GM19328 (cell line): ENCODE data around the gene GRK1.
"Not testable (repeated sequence)": the region's sequence is repeated elsewhere in the genome, so short reads cannot be mapped to it uniquely, and the experiment has no call there.

Source experiments
- ATAC-seq: cut with Tn5 transposase; IDR thresholded peaks from one replicate; pipeline ENCODE4 v1.9.1; 2021; ENCODE audit warnings: mild to moderate bottlenecking, moderate library complexity; ENCODE audit not compliant: unreplicated experiment

Gene GRK1

GRCh38 chr13:113752211-113752986 lies 85.4 kb downstream of the GRK1 start:
- not testable (repeated sequence) for ATAC-seq

DNA sequence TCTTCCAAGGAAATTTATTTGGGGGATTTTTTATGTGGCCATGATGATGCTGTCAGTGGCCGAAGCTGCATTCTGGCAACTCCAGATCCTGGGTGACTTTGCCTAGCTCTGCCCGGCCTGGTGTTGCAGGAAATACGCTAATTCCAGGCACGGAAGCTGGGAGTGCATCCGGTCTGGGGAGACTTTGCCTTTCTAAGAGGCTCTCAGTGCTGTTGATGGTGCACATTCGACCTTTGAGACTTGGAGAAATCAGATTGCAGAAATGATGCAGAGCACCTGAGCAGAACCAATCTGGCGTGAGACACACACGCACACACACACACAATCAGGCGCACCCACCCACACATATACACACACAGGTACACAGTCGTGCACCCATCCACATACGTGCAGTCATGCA lies 86.2 kb downstream of the GRK1 start:
- no peak for ATAC-seq

DNA sequence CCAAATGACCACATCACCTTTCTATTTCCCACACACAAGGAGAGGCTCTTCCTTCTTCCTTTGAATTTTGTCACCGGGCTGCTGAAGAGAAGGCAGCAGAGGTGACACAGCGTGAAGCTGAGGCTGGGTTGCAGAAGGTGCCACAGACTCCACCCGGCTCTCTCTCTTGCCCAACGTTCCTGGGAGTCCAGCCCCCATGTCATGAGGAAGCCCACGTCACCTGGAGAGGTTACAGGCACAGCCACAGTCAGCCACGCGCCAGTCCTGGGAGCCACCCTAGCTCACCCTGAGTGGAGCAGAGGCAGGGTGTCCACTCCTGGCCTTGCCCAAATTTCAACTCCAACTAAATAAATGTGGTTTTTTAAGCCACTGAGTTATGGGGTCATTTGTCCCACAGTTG lies 87.2 kb downstream of the GRK1 start:
- no peak for ATAC-seq

- no peak for ATAC-seq
Observed at GRCh38 chr13:113754691-113755090, 87.7 kb downstream of the GRK1 start.

- no peak for ATAC-seq
Observed at GRCh38 chr13:113756441-113757097, 89.5 kb downstream of the GRK1 start.

DNA sequence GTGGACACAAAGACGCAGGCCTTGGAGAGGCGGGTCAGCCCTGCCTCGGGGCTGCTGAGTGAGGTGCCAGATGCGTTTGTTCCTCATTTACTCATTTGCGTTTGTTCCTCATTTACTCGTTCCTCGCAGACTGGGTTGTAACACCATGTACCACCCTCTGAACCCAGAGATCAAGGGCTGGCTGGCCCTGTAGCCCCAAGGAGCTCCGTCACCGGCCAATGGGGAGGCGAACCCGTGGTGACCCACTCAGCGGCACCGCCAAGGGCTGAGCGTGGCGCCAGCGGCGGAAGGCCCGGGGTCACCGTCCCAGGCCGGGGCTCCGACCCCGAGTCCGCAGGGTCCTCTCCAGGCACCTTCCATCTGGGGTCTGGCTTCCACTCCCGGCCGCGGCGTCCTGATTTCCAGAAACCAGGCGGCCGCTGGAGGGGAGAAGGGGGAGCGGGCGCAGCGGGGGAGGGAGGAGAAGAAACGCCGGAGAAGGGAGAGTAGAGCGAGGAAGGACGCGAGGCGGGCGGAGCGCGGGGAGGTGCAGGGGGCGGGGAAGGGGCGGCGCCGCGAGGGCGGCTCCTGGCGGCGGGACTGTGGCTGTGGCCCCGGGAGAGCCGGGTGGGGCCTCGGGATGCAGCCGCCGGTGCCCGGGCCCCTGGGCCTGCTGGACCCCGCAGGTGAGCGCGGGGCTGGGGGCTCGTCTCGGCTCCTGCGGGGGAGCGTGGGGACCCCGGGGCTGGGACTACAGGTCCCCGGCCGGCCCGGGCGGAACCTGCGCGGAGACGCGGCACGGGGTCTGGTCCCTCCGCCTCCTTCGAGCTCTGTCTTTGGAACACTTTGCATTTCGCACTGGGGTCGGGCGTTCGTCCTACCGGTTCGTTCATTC lies 91.9 kb downstream of the GRK1 start, which contains the start of gene TMEM255B:
TMEM255B (plus strand) TSS at position 576 of the 874 bp plus-strand sequence; CDS start at position 620, 44 bp downstream.
- peak; percentile 84 for ATAC-seq

- ATAC-seq = no peak
Observed at GRCh38 chr13:113759525-113760137, 92.6 kb downstream of the GRK1 start.

GRCh38 chr13:113761136-113761535 lies 94.1 kb downstream of the GRK1 start:
- ATAC-seq = no peak

DNA sequence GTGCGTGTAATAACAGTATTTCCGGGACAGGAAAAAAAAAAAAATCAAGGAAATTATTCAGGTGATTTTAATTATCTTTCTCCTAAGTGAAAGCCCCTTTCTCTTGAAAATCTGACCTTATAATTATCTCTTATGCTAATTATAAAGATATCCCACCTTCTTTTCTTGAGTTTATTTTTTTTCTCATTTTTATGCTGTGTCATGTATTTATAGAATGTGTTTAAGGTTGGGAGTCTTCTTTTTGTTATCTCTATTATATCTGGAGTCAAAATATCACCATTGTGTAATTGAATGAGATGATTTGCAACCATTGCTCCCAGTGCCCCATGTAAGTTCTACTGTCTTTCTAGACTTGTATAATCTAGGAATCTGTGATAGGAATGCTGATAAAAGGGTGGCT lies 95.1 kb downstream of the GRK1 start:
- no peak for ATAC-seq

DNA sequence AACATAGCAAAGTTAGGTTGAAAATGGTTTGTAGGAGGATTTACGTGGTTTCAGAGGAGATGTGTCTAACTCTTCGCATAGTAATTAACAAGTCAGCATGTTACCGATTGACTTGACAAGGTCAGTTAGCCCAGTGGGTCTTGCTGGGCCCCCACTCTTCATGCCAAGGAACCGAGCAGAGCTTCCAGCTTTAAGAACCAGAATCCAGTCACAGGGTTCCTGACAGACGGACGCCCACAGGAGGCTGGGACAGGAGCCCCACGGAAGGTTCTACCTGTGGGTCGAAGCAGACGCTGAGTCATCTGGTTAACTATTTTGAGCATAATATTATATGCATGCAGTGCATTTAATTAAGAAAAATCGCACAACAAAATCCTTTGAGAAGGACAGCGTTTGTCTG lies 95.5 kb downstream of the GRK1 start:
- ATAC-seq = no peak

- ATAC-seq = no peak
Observed at GRCh38 chr13:113763254-113763653, 96.2 kb downstream of the GRK1 start.

GRCh38 chr13:113763961-113764792 lies 97.2 kb downstream of the GRK1 start:
- no peak for ATAC-seq

GRCh38 chr13:113764793-113765563 lies 98.0 kb downstream of the GRK1 start:
- ATAC-seq = no peak

GRCh38 chr13:113765564-113765910 lies 98.5 kb downstream of the GRK1 start:
- ATAC-seq = no peak

DNA sequence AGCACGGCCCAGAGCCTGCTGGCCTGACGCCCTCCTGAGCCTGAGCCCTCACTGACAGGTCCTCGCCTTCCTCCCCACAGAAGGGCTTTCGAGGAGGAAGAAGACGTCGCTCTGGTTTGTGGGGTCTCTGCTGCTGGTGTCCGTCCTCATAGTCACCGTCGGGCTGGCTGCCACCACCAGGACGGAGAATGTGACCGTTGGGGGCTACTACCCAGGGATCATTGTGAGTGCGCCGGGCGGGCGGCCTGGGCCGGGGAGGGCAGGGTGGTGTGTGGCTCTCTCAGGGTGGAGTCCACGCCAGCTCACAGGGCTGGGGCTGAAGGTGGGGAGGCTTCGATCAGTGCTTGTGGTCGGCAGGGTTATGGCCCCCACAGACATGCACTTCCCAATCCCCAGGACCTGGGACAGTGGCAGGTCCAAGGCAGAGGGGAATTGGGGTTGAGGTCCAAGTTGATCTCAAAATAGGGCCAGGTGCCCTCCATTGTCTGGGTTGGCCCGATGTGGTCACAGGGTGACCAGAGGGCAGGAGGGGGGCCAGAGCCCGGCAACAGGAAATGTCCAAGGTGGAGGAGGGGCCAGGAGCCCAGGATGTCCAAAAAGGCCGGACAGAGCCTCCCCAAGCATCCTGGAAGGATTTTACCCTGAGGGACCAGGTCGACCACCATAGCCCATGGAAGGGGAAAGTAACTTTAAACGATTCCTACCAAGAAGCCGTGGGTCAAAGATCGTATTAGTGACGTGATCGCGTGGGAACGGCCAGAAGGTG lies 99.2 kb downstream of the GRK1 start:
- ATAC-seq = no peak

DNA sequence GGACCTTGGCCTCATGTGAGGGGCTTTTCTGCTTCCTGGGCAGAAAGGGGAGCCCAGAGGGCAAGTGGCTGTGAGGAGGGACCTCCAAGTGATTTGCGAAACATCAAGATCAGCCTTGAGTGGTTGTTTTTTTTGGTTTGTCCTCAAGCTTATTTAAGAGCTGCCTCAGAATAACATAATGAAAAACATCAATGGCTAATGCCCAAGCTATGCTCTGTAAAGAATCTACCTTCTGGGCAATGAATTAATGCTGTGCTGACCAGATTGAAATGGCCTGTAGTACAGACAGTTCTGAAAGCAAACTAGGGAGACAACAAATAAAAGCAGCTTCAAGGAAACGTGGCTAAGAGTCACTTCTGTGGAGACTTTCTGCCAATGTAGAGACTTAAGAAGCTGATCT lies 100.3 kb downstream of the GRK1 start:
- no peak for ATAC-seq

DNA sequence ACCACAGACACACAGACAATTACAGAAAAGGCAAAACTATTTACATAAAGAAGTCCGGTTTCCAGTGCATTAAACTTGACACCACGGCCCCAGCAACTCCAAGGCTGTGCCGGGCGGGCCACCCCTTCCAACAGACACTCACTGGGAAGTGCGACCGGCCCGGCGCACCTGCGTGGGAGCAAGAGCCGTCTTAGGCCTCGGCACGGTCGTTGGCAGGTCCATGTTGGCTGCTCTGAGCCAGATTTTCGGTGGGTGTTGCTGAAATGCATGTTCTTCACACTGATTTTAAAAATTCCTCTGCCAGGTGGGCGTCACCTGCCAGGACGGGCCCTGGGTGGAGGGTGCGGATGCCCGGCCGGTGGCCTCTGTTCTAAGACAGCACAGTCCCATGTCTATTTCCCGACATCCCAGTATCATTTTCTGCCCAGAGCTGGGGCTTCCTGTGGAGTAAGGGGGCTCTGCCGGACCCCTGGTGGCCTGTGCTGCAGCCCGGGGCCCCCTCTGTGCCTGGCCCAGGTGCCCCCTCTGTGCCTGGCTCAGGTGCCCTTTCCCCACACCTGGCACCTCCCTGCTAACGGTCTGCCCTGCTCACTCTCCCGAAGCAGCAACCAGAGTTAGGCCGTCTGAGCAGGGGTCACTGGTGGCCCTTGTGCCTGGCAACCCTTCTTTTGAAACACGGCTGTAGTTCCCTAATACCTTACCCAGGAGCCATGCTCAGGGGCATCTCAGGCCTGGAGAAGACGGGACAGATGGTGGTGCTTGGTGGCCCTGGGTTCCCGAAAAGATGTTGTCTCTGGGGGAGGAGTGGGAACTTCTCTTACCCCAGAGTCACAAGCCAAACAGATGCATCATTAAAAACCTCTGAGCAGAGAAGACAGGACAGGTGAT lies 101.2 kb downstream of the GRK1 start:
- no peak for ATAC-seq

DNA sequence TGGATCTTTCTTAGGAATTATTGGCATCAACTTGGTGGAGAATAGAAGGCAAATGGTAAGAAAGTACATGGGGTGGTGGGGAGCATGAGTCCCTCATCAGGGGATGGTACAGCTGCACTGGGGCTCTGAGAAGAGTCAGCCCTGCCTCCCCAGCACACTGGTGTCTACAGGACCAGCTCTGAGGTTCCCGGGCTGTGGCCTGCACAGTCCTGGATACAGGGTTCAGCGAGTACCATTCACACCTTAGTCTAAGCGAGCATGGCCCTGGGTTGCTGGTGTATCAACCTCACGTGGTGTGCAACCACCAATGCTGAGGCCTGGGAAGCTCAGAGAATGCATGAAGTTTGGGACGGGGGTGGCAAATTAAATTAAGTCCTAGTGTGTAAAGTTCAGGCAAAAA lies 102.1 kb downstream of the GRK1 start:
- no peak for ATAC-seq
